ENCODE data around the gene IL6.
"Not testable (repeated sequence)": the region's sequence is repeated elsewhere in the genome, so short reads cannot be mapped to it uniquely, and the experiment has no call there.

- TF ChIP-seq, protein P1, sequence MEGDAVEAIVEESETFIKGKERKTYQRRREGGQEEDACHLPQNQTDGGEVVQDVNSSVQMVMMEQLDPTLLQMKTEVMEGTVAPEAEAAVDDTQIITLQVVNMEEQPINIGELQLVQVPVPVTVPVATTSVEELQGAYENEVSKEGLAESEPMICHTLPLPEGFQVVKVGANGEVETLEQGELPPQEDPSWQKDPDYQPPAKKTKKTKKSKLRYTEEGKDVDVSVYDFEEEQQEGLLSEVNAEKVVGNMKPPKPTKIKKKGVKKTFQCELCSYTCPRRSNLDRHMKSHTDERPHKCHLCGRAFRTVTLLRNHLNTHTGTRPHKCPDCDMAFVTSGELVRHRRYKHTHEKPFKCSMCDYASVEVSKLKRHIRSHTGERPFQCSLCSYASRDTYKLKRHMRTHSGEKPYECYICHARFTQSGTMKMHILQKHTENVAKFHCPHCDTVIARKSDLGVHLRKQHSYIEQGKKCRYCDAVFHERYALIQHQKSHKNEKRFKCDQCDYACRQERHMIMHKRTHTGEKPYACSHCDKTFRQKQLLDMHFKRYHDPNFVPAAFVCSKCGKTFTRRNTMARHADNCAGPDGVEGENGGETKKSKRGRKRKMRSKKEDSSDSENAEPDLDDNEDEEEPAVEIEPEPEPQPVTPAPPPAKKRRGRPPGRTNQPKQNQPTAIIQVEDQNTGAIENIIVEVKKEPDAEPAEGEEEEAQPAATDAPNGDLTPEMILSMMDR (IDR thresholded peaks at IDR 0.05) = not testable (repeated sequence)
- not testable (repeated sequence) for TF ChIP-seq POLR2A (IDR thresholded peaks at IDR 0.05)
Measured at GRCh38 chr7:22704722-22705121, 22.3 kb upstream of the IL6 start.

Measured in body of pancreas (tissue), 4 donors.